ENCODE results near the gene ZRANB1.

Gene ZRANB1

GRCh38 chr10:124923684-124924083 is 18.2 kb upstream of the ZRANB1 start:
- DNase-seq, result no peak

DNA sequence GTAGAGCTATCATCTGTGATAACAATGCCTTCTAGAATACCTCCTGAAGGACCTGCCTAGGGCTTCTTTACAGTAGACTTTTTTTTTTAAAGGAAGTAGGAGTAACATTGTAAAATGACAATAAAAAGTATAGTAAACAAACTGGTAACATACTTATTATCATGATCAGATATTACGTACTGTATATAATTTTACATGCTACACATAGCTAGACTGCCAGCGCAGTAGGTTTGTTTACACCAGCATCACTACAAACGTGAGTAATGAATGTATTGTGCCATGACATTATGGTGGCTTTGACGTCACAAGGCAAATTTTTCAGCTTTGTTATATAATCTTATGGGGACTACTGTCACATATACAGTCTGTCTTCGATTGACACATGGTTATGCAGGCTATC is 15.4 kb upstream of the ZRANB1 start:
- DNase-seq, result no peak

DNA sequence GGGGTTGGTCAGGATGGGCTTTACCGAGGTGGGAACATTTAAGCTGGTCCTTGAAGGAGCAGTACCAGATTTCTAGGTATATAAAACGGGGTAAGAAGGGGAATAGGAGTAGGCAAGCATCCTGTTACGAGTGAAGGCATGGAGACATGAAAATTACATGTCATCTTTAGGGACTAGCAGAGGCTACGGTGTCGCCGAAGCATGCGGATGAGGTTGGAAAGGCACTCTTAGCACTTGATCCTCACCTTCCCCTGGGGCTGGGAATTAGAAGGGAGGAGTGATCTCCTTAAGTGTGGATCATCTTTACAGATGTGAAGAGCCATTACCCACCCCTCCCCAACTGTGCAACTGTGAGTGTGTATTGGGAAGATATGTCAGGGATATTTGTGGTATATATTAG is 13.8 kb upstream of the ZRANB1 start:
- no peak for DNase-seq

DNA sequence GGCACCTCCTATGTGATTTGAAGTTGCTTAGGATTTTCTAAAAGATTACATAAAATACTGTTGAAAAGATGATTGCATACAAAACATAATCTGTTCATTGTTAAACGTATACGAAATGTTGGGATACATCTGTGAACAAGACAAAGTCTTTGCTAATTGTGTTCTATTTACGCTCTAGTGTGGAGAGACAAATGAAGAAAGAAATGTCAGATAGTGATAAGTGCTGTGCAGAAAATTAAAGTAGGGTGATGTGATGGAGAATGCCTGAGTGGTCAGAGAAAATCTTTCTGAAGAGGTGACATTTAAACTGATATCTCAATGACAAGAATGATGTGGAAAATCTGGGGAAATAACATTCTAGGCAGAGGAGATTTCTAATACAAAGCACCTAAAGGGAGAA is 13.4 kb upstream of the ZRANB1 start:
- DNase-seq, result no peak

DNA sequence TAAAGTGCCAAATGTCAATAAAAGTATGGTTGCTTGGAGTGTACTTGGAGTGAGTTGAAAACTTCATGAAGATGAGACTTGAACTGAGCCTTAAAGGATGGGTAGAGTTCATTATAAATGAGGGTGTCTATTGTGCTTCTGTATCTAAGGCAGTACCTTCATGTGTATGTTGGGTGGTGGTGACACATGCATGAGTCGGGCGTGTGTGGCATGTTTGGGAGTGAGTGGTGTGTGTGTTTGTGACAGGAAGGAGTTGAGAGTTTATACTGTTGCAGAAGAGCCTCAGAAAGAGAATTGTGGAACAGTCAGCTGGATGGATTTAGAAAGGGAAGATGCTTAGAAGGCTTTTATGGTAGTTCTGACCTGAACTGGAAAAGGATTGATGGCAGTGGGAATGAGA is 6.0 kb upstream of the ZRANB1 start:
- no peak for DNase-seq

GRCh38 chr10:124936813-124937212 is 5.1 kb upstream of the ZRANB1 start:
- DNase-seq, result no peak

- DNase-seq, result no peak
Measured at GRCh38 chr10:124939290-124939689, 2.6 kb upstream of the ZRANB1 start.

DNA sequence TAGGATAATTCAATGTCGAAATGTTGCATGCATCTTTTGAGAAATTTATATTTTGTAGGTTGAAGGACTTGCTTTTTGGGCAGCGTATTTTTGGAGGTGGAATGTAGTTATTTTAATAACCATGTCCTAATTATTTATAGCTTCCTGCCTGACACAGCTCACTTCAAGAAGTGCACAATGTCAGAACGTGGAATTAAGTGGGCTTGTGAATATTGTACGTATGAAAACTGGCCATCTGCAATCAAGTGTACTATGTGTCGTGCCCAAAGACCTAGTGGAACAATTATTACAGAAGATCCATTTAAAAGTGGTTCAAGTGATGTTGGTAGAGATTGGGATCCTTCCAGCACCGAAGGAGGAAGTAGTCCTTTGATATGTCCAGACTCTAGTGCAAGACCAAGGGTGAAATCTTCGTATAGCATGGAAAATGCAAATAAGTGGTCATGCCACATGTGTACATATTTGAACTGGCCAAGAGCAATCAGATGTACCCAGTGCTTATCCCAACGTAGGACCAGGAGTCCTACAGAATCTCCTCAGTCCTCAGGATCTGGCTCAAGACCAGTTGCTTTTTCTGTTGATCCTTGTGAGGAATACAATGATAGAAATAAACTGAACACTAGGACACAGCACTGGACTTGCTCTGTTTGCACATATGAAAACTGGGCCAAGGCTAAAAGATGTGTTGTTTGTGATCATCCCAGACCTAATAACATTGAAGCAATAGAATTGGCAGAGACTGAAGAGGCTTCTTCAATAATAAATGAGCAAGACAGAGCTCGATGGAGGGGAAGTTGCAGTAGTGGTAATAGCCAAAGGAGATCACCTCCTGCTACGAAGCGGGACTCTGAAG is 620 bp downstream of the ZRANB1 start:
- DNase-seq, result no peak

DNA sequence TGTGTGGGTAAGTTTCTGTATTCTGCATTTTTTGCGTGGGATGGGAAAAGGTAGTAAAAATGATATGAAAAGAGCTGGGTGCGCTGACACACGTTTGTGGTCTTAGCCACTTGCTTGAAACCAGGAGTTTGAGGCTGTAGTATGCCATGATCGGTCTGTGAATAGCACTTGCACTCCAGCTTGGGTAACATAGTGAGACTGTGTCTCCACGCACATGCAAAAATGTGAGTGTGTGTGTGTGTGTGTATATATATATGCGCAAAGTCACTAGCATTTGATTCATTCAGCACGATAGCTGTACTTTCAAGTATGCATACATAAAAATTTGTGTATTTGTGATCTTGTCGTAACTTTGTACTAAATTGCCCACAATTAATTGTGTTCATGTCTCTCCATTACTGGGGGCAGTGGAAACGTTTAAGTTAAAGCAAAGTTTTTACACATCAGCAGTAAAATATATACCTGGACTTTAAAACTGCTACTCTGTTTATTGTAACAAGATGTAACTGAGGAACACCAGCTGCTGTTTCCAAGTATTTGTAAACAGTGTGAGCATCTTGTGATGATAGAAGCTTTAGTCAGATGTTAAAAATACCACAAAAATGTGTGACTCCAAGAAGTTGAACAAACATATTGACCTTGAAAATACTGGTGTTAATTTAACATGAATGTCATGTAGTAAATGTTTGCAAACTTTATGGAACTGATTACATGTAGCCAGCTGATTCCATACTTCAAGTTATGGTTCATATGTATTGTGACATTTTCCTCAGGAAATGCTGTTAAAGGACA is 1.6 kb downstream of the ZRANB1 start:
- DNase-seq, result no peak

GRCh38 chr10:124944982-124945381 is 3.1 kb downstream of the ZRANB1 start:
- DNase-seq, result no peak

- no peak for DNase-seq
Measured at GRCh38 chr10:124946945-124947344, 5.0 kb downstream of the ZRANB1 start.

- no peak for DNase-seq
Measured at GRCh38 chr10:124949543-124949942, 7.6 kb downstream of the ZRANB1 start.

GRCh38 chr10:124952123-124952522 is 10.2 kb downstream of the ZRANB1 start:
- no peak for DNase-seq

DNA sequence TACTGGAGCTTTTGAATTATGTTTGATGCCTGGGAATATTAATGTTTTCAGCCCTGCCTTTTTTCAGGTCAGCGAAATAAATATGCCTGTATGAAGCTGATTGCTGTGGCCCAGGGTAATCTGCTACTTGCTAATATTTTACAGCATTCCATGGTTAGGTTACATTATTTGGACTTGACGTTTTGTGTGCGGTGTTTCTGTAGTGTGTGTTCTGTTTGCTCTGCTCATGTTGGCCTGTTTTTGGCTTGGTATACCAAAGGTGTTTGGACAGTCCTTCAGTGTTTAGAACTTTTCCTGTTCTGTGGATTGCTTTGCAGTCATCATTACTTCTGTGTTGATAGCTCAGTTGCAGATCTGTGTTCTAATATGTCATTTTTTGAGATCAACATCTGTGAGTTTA is 11.5 kb downstream of the ZRANB1 start:
- no peak for DNase-seq

GRCh38 chr10:124955243-124955642 is 13.3 kb downstream of the ZRANB1 start:
- no peak for DNase-seq

GRCh38 chr10:124955868-124956267 is 13.9 kb downstream of the ZRANB1 start:
- DNase-seq, result no peak

DNA sequence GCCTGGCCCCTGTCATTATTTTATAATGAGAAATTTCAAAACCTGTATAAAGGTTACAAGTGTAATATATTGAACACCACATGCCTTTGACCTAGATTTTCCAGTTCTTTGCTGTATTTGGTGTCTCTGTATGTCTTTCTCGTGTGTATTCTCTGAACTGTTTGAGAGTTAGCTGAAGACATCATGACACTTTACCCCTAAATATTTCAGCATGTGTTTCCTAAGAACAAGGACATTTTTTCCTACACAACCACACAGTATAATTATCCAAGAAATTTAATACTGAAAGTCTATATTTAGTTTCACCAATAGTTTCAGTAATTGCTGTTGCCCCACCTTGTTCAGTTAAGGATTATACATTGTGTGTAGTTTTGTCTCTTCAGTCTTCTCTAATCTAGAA is 14.8 kb downstream of the ZRANB1 start:
- no peak for DNase-seq

DNA sequence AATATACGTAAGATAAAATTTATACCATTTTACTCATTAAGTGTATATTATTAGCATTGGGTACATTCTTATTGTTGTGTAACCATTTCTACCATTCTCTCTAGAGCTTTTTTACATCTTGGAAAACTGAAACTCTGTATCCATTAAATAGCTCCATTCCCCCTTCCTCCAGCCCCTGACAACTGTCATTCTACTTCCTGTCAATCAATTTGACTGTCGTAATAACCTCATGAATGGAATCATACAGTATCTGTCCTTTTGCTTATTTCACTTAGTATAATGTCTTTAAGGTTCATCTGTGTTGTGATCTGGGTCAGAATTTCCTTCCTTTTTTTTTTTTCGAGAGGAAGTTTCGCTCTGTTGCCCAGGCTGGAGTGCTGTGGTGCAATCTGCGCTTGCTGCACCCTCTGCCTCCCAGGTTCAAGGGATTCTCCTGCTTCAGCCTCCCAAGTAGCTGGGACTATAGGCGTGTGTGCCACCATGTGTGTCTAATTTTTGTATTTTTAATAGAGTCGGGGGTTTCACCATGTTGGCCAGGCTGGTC is 15.6 kb downstream of the ZRANB1 start:
- no peak for DNase-seq

- no peak for DNase-seq
Measured at GRCh38 chr10:124959564-124959963, 17.6 kb downstream of the ZRANB1 start.

DNA sequence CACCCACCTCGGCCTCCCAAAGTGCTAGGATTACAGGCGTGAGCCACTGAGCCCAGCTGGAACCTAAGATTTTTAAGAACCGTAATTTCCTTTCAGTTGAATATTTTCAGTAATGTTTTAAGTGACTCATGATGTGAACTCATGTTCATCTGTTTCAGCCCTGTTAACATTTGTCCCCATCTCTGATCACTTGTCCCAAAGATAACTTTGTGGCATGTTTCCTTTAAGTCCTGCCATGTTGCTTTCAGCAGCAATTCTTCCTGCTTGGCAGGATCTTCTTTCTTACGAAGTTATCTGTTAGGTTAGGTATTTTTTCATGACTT is 19.3 kb downstream of the ZRANB1 start:
- DNase-seq, result no peak

DNA sequence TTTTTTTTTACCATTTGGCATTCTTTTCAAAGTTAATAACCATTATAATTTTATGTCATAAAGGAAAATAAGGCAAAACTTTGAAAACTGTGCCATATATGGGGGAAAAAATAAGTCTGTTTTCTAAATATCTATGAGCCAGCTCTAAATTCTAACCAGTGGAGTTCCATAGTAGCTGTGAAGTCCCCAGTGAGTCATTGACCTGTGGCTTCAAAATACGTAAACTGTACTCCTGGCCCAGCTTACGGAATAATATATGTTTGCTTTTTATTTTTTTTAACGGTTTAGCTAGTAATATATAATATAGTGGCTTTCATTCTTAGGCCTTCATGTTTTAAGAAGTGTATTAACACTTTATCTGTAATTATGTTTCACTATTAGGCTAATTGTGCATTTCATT is 20.5 kb downstream of the ZRANB1 start:
- DNase-seq, result no peak

DNA sequence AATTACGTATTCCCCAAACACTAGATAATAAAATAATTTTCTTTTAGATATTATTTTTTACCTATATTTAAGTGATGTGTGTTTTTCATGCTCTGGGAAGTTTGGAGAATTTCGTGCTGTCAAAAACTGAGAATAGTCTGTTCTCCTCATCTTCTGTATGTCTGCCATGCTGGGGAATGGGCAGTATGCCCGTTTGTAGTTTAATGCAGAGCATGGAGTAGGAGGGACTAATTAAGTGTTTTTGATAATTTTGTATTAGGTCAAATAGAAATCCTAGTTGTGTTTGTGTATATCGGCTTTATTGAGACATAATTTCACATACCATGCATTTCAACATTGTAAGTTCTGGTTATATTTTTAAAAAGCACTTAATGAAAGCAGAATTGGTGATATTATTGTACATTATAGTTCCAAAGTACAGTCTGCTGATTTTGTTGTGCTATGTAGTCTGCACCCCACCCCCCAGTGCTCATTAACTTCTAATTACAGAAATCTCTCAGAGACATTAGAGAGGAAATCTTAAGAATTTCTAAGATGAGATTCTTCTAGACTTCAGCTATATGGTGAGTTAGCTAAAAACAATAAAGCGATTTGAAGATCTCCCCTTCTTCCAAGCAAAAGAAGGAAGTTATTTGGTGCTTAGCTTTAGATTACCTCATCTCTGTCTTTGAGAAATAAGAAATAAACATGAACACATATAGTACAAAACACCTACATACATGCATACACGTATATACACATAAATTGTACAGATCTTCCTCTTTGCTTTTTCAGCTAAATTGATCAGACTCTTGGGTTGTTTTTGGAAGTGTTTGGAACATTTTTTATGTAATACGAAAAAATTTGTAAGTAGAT is 22.2 kb downstream of the ZRANB1 start:
- no peak for DNase-seq

- DNase-seq, result no peak
Measured at GRCh38 chr10:124966008-124966407, 24.1 kb downstream of the ZRANB1 start.
